ENCODE measurements around the gene BCAR3. TPM values are rescaled to one million over a fixed set of nuclear protein-coding genes. Genes with fewer than 3 reads are reported as not detected.

Gene BCAR3
- total RNA-seq, 1 experiment from 2014 or later: 33.9 TPM

DNA sequence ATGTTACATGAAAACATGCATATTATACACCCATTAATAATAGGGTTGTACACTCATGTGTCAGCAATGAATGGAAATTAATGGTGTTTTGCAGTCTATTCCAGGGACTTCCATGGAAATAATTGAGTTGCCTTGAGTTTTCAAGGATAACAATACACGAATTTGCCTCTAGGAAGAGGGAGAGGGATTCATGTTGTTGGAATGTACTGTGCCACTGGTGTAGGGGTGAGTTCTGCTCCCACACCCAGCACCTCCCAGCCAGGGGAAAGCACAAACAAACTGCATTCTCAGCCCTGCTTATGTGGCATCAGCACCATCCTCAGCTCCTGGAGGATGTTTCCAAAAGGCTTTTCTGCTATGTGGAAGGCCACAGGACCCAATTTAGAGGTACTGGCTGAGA, 57.8 kb downstream of the BCAR3 start:
- Histone ChIP-seq H3K27me3 (ENCODE audit: control insufficient read depth, insufficient read depth, low read length) (no peaks in the 10 kb centered on the region), H3K36me3 (ENCODE audit: control insufficient read depth, insufficient read depth, low read length) (no peaks in the 10 kb centered on the region; the same call in 1 of the 2 replicates), H3K9me3 (ENCODE audit: control insufficient read depth, insufficient read depth, low read depth, low read length) (no peaks in the 10 kb centered on the region), H3K4me1 (ENCODE audit: control insufficient read depth, insufficient read depth, low read length) (peaks cover 63% of the 10 kb centered on the region), H3K27ac (ENCODE audit: low read length) (0 out of 2 replicates have a peak overlapping the region, but pooled peaks have one; percentile 29), H3K4me3 (ENCODE audit: low read depth in 2 of 2, low read length in 2 of 2) (no peak overlapping the region)
- ChIA-PET CTCF (no interaction called here), POLR2A (no interaction called here)
- intact Hi-C loops (cut with micrococcal nuclease; ENCODE audit: unreplicated experiment): no loop called here
- no peak for ATAC-seq
- no TSS peak for BruUV-seq (replicated peaks)
- DNase-seq (ENCODE audit: low read depth, low spot score): no peak
- TF ChIP-seq REST (IDR thresholded peaks at IDR 0.05; ENCODE audit: insufficient read depth in 1 of 2, low read depth in 2 of 2, low read length in 1 of 2): no peak
- TF ChIP-seq SIN3A (IDR thresholded peaks at IDR 0.05; ENCODE audit: borderline replicate concordance, insufficient read depth, low read depth, low read length): no peak
- no peak for TF ChIP-seq TCF7L2 (IDR thresholded peaks at IDR 0.05; ENCODE audit: low read depth, low read length)
- TF ChIP-seq, protein P1, sequence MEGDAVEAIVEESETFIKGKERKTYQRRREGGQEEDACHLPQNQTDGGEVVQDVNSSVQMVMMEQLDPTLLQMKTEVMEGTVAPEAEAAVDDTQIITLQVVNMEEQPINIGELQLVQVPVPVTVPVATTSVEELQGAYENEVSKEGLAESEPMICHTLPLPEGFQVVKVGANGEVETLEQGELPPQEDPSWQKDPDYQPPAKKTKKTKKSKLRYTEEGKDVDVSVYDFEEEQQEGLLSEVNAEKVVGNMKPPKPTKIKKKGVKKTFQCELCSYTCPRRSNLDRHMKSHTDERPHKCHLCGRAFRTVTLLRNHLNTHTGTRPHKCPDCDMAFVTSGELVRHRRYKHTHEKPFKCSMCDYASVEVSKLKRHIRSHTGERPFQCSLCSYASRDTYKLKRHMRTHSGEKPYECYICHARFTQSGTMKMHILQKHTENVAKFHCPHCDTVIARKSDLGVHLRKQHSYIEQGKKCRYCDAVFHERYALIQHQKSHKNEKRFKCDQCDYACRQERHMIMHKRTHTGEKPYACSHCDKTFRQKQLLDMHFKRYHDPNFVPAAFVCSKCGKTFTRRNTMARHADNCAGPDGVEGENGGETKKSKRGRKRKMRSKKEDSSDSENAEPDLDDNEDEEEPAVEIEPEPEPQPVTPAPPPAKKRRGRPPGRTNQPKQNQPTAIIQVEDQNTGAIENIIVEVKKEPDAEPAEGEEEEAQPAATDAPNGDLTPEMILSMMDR (IDR thresholded peaks at IDR 0.05): no peak
- TF ChIP-seq POLR2AphosphoS5 (IDR thresholded peaks at IDR 0.05; ENCODE audit: low read depth, low read length): no peak
- in situ Hi-C loops (cut with HindIII; ENCODE audit: low pct_unique_long_range_greater_than_20kb, low sequenced_read_pairs): no loop called here

GRCh38 chr1:93623436-93623835, 58.2 kb downstream of the BCAR3 start:
- H3K27ac ChIP-seq (ENCODE audit: low read length): 0 out of 2 replicates have a peak overlapping the region, but pooled peaks have one; percentile 29
- ChIA-PET CTCF (no interaction called here), POLR2A (no interaction called here)
- H3K4me1 ChIP-seq (ENCODE audit: control insufficient read depth, insufficient read depth, low read length): peaks cover 65% of the 10 kb centered on the region
- intact Hi-C loops (cut with micrococcal nuclease; ENCODE audit: unreplicated experiment): no loop called here
- BruUV-seq (replicated peaks): no TSS peak
- in situ Hi-C loops (cut with HindIII; ENCODE audit: low pct_unique_long_range_greater_than_20kb, low sequenced_read_pairs): no loop called here
- no peaks in the 10 kb centered on the region for H3K27me3 ChIP-seq (ENCODE audit: control insufficient read depth, insufficient read depth, low read length)
- DNase-seq (ENCODE audit: low read depth, low spot score) (no peak), ATAC-seq (no peak)
- no peaks in the 10 kb centered on the region; the same call in 1 of the 2 replicates for H3K36me3 ChIP-seq (ENCODE audit: control insufficient read depth, insufficient read depth, low read length)
- TF ChIP-seq POLR2AphosphoS5 (IDR thresholded peaks at IDR 0.05; ENCODE audit: low read depth, low read length) (no peak), SIN3A (IDR thresholded peaks at IDR 0.05; ENCODE audit: borderline replicate concordance, insufficient read depth, low read depth, low read length) (no peak), TCF7L2 (IDR thresholded peaks at IDR 0.05; ENCODE audit: low read depth, low read length) (no peak), REST (IDR thresholded peaks at IDR 0.05; ENCODE audit: insufficient read depth in 1 of 2, low read depth in 2 of 2, low read length in 1 of 2) (no peak)
- TF ChIP-seq, protein P1 (IDR thresholded peaks at IDR 0.05): no peak
- H3K4me3 ChIP-seq (ENCODE audit: low read depth in 2 of 2, low read length in 2 of 2): no peak overlapping the region
- H3K9me3 ChIP-seq (ENCODE audit: control insufficient read depth, insufficient read depth, low read depth, low read length): no peaks in the 10 kb centered on the region

All from Panc1 (cell line).